NOMO-1 (cell line): ENCODE measurements around the gene TTF2.
"Not testable (repeated sequence)": the region's sequence is repeated elsewhere in the genome, so short reads cannot be mapped to it uniquely, and the experiment has no call there.

ENCODE experiments used
- DNase-seq, 2 experiments: peaks; one replicate each; lab custom pipeline; 2025; ENCODE audit not compliant: unreplicated experiment in 2 of 2; lab: John Stamatoyannopoulos, UW

TTF2 gene

DNA sequence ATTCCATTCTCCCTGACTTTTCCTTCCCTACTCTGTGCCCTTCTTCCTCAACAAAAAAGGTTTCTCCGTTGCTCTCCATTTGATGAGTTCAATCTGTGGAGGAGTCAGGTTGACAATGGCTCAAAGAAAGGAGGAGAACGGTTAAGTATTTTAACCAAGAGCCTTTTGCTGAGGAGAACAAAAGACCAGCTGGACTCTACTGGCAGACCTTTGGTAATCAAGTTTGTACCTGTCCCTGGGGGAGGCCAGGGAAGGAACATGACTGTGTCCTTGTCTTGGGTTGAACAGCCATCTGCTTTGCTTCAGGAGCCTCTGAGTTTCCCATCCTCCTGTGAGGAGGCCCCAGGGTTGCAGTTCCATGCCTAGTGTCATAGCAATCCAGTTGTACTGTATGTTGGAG lies 29.9 kb downstream of the TTF2 start:
- no peak for DNase-seq

GRCh38 chr1:117092594-117092993 lies 32.5 kb downstream of the TTF2 start:
- DNase-seq: no peak

GRCh38 chr1:117093091-117093534 lies 33.0 kb downstream of the TTF2 start:
- DNase-seq: no peak

DNA sequence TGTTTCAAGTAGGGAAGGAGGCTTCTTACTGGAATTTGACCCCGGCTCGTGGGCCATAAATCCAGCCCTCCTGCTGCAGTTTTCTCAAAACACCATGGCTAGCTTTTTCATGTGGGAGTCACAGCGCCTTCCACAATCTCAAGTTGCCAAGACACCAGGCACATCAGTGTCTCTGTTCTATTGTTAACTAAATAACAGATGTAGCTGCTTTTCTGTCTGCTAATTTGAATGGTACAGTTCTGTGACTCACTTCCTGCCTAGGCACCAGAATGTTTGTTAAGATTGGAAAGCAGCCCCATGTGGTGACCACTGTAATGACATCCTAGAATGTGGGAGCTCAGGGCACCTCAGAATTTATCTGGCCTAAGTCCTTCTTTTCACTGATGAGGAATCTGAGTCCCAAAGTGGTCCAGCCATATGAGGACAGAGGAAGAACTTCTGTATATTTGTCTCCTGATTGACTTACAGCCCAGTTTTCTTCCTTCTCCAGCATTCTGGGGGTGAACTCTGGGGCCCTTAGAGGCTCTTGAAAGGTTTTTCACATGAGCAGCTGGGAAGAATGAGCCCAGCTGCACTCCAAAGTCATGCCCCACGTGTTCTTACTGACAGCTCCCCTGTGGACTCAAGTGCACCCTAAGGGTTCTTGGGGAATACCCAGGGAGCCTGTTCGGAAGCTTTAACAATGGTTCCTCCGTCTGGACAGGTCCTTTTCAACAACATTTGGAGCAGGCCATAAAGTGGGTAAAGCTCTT lies 33.9 kb downstream of the TTF2 start:
- DNase-seq: peak in 1 of 2 experiments; percentile 30

DNA sequence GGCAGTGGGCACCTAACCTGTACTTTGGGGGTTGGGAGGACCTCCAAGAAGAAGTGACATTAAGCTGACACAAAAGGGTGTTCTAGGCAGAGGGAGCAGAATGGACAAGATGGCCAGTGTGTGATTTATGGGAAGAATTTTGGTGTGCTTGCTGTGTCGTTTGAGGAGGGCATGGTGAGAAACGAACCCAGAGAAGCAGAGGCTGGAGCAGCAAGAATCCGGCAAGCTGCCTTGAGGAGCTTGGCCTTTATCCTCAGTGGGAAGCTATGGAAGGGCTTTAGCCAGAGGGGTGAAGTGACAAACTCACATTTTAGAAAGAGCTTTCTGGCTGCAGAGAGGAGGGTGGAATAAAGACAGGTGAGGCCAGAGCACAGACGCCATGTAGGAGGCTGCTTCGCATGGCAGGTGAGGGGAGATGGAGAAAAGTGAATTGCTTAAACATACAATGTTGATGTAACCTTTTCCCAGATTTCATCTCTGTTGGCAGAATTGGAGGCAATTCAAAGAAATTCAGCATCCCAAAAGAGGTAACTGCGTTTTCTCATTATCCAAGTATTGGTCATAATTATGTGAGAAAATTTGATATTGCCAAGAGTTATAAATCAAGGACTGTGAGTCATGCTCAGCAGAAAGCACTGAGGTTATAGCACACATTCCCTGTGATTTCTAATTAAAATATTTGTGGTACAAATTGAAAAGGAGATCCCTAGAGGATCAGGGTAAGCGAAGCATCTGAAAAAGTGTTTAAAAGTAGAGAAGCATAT lies 34.9 kb downstream of the TTF2 start:
- no peak for DNase-seq

DNA sequence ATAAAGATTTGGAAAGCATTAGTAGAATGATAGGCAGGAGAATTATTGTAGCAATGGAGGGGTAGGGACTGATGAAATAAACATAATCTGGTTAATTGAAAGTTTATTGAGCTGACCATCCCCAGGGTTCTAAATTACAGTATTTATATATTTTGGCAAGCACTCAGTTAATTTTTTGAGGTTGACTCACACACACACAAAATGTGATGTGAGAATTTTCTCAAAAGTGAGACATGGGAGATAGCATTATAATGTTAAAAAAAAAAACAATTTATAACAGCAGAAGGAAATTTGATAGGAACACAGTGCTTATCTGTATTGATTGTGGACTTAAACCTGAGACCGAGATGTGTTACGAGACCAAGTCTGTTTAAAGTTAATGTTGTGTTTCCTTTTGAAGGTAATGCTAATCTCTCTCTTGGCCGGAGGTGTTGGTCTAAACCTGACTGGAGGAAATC lies 36.9 kb downstream of the TTF2 start:
- no peak for DNase-seq

DNA sequence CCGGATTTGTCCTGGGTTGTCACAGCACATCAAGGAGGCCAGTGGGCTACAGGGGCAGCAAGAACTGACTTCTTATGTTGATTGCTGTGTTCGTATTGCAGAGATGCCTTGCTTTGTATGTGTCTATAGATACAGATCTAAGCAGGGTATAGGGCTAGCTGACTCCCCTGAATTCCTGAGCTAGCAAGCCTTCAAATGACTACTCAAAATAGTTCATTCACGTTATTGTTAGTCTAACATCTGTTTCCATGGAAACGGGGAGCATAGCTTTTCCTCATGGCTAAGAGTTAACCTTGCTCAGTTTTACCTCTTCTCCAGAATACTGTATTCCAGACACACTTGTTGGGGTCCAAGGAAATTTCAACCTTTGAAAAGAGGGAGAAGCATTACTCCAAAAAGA lies 37.3 kb downstream of the TTF2 start:
- no peak for DNase-seq

GRCh38 chr1:117098287-117098890 lies 38.3 kb downstream of the TTF2 start:
- DNase-seq: no peak

GRCh38 chr1:117101334-117101733 lies 41.2 kb downstream of the TTF2 start:
- no peak for DNase-seq

DNA sequence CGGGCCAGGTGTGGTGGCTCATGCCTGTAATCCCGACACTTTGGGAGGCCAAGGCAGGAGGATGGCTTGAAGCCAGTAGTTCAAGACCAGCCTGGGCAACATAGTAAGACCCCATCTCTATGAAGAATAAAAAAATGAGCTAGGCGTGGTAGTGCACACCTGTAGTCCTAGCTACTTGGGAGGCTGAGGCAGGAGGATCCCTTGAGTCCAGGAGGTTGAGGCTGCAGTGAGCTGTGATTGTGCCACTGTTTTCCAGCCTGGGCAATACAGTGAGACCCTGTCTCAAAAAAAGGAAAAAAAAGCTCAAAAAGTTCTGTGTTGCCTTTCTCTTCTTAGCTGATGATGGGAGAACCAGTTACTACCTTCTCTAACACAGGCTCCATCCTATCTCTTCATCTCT lies 41.7 kb downstream of the TTF2 start:
- DNase-seq: not testable (repeated sequence)

GRCh38 chr1:117104986-117105385 lies 44.9 kb downstream of the TTF2 start:
- no peak for DNase-seq

GRCh38 chr1:117105722-117106121 lies 45.6 kb downstream of the TTF2 start:
- DNase-seq: no peak

DNA sequence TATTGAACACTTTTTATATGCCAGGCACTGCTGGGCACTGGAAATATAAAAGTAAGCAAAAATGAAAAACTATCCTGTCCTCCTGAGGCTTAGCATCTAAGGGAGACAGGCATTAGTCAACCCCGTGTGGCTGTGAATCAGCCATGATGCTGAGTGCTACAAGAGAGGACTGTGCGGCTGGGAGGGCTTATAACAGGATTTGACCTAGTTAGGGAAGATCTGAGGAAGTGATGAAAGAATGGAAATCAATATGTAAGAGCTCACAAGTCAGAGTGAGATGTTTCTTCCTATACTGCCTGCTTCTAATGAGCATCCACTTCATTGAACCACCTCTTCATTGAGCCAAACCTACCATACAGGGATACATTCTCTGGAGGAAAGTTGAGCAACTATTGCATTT lies 46.4 kb downstream of the TTF2 start:
- DNase-seq: no peak

DNA sequence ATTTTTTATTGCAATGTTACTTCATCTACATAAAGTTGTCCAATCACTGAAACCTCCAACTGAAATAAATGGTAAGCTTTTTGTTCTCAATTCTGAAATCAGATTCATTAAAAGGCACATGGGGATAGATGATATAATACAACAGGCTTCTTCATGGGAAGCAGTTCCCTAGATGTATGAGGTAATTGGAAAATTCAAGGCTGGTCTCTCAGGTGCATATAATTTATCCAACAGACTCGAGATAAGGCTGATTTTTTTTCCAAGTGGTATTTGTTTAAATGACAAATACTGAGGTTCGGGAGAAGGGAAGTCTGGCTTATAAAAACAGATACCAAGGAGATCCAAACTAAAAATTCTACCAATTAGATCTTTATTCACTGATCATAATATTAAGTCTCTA lies 47.2 kb downstream of the TTF2 start:
- no peak for DNase-seq

- DNase-seq: no peak
These were observed 50.6 kb downstream of the TTF2 start for GRCh38 chr1:117110774-117111173.

- no peak for DNase-seq
These were observed 52.1 kb downstream of the TTF2 start for GRCh38 chr1:117112047-117112717.

GRCh38 chr1:117113199-117113598 lies 53.1 kb downstream of the TTF2 start:
- DNase-seq: no peak

DNA sequence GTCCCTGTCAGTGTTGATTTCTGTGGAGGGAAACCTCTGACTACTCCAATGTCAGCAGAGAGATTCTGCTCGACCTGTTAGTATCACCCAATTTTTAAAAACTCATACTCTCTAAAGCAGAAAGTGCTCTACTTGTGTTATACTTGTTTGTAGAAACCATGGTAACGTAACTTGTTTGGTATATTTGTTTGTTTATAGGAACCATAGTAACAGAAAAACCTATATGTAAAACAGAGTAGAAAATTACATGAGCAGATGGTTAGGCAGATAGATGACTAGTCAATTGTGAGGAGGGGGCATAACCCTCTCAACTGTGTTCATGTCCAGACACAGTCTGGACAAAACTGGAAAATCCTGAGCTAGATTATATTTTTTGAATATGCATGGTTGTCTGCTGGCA lies 54.8 kb downstream of the TTF2 start:
- DNase-seq: no peak

DNA sequence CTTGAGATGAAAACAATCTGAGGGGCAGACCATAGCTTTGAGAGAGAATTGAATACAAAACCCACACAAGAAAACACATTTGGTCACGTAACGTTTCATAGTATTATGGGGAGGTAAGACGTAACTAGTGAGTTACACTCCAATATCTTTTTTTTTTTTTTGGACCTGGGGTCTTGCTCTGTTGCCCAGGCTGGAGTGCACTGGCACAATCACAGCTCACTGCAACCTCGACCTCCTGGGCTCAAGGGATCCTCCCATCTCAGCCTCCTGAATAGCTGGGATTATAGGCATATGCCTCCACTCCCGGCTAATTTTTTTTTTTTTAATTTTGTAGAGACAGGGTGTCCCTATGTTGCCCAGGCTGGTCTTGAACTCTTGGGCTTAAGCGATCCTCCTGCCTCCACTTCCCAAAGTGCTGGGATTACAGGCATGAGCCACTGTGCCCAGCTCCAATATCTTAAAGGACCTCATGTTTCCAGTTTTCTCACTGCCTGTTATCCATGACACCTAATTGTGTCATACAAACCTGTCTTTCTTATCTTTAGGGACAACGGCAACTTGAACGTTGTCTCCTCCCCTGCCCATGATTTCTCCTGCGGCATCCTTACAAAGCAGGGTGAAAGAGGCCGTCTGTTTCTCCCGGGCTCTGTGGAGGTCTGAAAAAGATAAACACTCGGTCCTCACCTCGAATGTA lies 56.1 kb downstream of the TTF2 start:
- DNase-seq: no peak

GRCh38 chr1:117116784-117117130 lies 56.6 kb downstream of the TTF2 start:
- no peak for DNase-seq

GRCh38 chr1:117117697-117118096 lies 57.6 kb downstream of the TTF2 start:
- DNase-seq: no peak
